HG02884 (cell line): ENCODE measurements around the gene SIGLEC15.

ENCODE experiments used
- ATAC-seq: cut with Tn5 transposase; IDR thresholded peaks from one replicate; pipeline ENCODE4 v1.9.1; 2021; ENCODE audit warnings: mild to moderate bottlenecking, moderate library complexity; ENCODE audit not compliant: unreplicated experiment

The SIGLEC15 gene

DNA sequence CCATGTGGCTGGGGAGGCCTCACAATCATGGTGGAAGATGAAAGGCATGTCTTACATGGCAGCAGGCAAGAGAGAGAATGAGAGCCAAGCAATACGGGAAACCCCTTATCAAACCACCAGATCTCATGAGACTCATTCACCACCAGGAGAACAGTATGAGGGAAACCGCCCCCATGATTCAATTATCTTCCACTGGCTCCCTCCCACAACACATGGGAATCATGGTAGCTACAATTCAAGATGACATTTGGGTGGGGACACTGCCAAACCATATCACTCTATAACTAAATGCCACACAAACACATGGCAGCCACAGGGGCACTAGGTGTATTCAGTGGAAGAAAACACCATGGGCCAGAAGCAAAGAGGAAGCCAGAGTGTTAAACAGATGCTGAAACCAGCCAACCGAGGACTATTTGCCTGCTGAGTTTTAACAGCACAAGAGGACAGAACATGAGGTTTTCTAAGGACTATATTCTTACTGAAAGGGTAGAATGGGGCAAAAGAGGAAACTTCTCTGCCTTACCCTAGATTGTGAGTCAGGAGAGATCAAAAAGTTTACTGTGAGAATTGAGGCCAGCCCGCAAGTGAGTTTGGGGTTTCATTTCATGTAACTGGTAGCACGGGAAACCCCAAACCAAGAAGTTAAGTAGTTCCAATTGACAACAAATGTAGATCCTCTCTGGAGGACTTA lies 49.2 kb downstream of the SIGLEC15 start:
- peak; percentile 94 for ATAC-seq

GRCh38 chr18:45876161-45876560 lies 50.7 kb downstream of the SIGLEC15 start:
- no peak for ATAC-seq

- no peak for ATAC-seq
Observed at GRCh38 chr18:45877403-45877802, 51.9 kb downstream of the SIGLEC15 start.

DNA sequence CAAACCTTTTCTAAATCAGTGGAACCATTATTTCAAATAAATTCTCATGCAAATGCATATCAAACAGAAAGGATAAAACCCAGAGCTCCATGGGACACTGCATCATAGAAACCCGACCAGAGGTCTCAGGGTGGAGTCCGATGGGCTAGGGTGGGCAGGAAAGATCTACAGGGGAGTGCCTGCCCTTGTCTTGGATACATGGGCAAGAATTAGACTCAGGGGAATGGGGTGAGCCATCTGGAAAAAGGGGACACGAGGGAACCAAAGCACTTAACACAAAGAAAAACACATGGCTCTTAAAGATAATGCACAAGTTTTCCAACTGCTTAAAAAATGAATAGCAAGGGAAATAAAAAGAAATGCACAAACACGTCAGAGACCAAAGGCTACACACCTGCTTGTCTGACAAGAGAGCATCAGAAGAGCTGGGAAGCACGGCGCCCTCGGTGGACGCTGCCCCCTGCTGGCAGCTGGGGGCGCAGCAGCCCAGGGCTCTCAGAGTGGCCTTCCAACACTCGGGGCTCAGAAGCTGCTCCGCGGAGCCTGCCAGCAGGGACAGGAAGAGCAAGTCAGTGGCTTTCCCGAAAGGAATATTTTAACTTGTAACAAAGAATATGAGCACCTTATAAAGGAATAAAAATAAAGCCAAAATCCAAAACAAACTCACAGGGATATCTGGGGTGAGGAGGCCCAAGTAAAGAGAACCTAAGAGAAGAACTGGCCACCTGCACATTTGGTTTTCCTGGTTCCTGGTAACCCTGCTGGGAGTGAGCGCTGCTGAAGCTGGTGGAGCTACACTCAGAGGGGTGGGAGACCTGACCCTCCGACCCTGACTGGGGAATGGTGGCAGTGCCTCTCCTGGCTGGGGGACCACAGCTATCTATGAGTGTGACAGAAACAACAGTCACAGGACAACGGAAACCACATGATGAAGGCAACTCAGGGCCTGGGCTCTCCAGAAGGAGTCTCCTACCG lies 54.5 kb downstream of the SIGLEC15 start:
- peak; percentile 87 for ATAC-seq

- ATAC-seq = no peak
Observed at GRCh38 chr18:45880876-45881558, 55.5 kb downstream of the SIGLEC15 start.

DNA sequence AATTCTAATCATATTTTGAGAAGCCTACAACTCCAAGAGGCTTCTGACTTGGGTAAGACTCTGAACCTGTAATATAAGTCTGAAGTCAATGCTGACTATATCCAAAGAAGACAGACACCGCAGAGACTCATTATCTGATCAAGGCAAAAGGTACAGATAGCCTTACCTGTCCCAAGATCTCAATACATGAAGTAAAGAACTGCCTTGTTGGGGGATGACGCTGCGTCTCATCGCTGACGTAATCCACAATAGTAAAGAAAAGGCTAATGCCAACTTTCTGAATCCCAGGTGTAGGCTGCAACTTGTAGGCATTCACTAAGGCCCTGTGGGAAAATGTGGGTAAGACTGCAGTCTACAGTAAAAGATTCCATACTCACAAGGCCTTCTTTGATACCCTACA lies 62.1 kb downstream of the SIGLEC15 start:
- no peak for ATAC-seq

- ATAC-seq = no peak
Observed at GRCh38 chr18:45889419-45890064, 64.1 kb downstream of the SIGLEC15 start.

GRCh38 chr18:45890606-45891005 lies 65.1 kb downstream of the SIGLEC15 start:
- ATAC-seq = no peak

DNA sequence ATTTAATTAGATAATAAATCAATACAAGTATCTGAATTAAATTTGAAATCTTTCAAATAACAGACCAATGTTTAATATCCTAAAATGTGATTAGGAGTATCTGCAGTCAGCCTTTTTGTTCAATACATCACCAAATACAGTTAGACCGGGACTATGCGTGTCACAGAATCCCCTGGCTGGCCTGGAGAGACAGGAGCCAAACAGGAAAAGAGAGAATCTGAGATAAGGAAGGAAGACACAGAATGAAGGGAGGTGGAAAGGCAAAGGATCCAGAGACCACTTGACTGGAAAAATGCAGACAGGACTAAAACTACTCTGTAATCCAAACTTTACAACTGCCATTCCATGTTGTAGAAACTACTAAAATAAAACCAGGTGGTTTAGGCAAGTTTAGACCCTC lies 66.3 kb downstream of the SIGLEC15 start:
- no peak for ATAC-seq
